ENCODE measurements around the gene MCTP1. TPM values are rescaled to one million over a fixed set of nuclear protein-coding genes. Genes with fewer than 3 reads are reported as not detected.

Gene MCTP1
- total and polyA plus RNA-seq, 9 of the 15 experiments (the other 6 are each of a cell fraction or from before 2014, with no cell fraction given) = 0.04 to 0.93 (median 0.06) TPM; not detected in 4

- POLR2A ChIA-PET = no interaction called here
- no TSS peak for BruUV-seq (replicated peaks)
- TF ChIP-seq NR2C2 (CRISPR knock-in tag; IDR thresholded peaks at IDR 0.05) (no peak), NR2C2 (tag; IDR thresholded peaks at IDR 0.05) (no peak), XRCC3 (IDR thresholded peaks at IDR 0.05) (no peak), TEAD1 (CRISPR knock-in tag; IDR thresholded peaks at IDR 0.05) (no peak)
Measured at GRCh38 chr5:95317687-95318086, 32.8 kb upstream of the MCTP1 start.

GRCh38 chr5:95317085-95317484 is 32.2 kb upstream of the MCTP1 start:
- ChIA-PET CTCF (ENCODE audit: low intra/inter-chr PET ratio) (no interaction called here), POLR2A (no interaction called here)
- DNase-seq (ENCODE audit: extremely low read depth in 1 of 4, low spot score in 3 of 4) = no peak
- Histone ChIP-seq H3K4me1 (replicated peaks in 1 of 2; ENCODE audit: control insufficient read depth in 2 of 2, insufficient read depth in 2 of 2, low read length in 2 of 2) (no peaks in the 10 kb centered on the region), H4K20me1 (replicated peaks; ENCODE audit: control insufficient read depth, insufficient read depth, low read length) (no peaks in the 10 kb centered on the region), H2AFZ (ENCODE audit: low read depth, low read length) (no peak overlapping the region), H3K27me3 (ENCODE audit: control insufficient read depth in 2 of 2, insufficient read depth in 2 of 2, low read length in 2 of 2) (peaks cover 0 to 7% of the 10 kb centered on the region in 2 experiments; a peak in 2 of 5 replicates), H3K9me1 (ENCODE audit: control insufficient read depth, insufficient read depth, low read length) (no peaks in the 10 kb centered on the region), H3K9me3 (replicated peaks; ENCODE audit: control insufficient read depth, insufficient read depth, low read depth, low read length) (no peaks in the 10 kb centered on the region), H3K4me3 (no peak overlapping the region), H3K27ac (ENCODE audit: extremely low read depth, low read depth, low read length) (no peak overlapping the region), H3K79me2 (ENCODE audit: control insufficient read depth, insufficient read depth, low read length) (no peaks in the 10 kb centered on the region), H3K4me2 (ENCODE audit: insufficient read depth, low read length) (no peak overlapping the region), H3K9ac (ENCODE audit: insufficient read depth in 1 of 2, low read depth in 2 of 2, low read length in 2 of 2) (no peak overlapping the region), H3K36me3 (ENCODE audit: control insufficient read depth, insufficient read depth, low read length) (no peaks in the 10 kb centered on the region)
- no peak for FAIRE-seq
- intact Hi-C loops (cut with micrococcal nuclease) (no loop called here), in situ Hi-C loops (cut with MboI) (no loop called here)
- 0% methylated on average over 2 of the region's 2 CpGs for WGBS (ENCODE audit: insufficient coverage, low coverage, missing lambda C conversion rate)
- BruUV-seq (replicated peaks) = no TSS peak
- no peak for ATAC-seq
- TF ChIP-seq RAD21 (CRISPR knock-in tag; conservative IDR thresholded peaks at IDR 0.05 in 1 of 2, IDR thresholded peaks at IDR 0.05 in 1 of 2) (peak; percentile 20 to 57; a peak in 2 of 4 replicates), REST (IDR thresholded peaks at IDR 0.05; ENCODE audit: borderline replicate concordance) (peak; percentile 24; the same call in 1 of the 2 replicates), REST (CRISPR knock-in tag; IDR thresholded peaks at IDR 0.05; ENCODE audit: low read depth) (no peak)

More at GRCh38 chr5:95317687-95318086, 32.8 kb upstream of the MCTP1 start:
- DNase-seq (ENCODE audit: extremely low read depth in 1 of 4, low spot score in 3 of 4) (no peak), ATAC-seq (no peak), FAIRE-seq (no peak)
- intact Hi-C loops (cut with micrococcal nuclease) = no loop called here
- no peaks in the 10 kb centered on the region for H3K79me2 ChIP-seq (ENCODE audit: control insufficient read depth, insufficient read depth, low read length)
- no peaks in the 10 kb centered on the region for H3K4me1 ChIP-seq (replicated peaks in 1 of 2; ENCODE audit: control insufficient read depth in 2 of 2, insufficient read depth in 2 of 2, low read length in 2 of 2)
- H3K36me3 ChIP-seq (ENCODE audit: control insufficient read depth, insufficient read depth, low read length) = no peaks in the 10 kb centered on the region
- H3K9ac ChIP-seq (ENCODE audit: insufficient read depth in 1 of 2, low read depth in 2 of 2, low read length in 2 of 2) = no peak overlapping the region
- CTCF ChIA-PET (ENCODE audit: low intra/inter-chr PET ratio) = no interaction called here
- no peaks in the 10 kb centered on the region for H3K9me3 ChIP-seq (replicated peaks; ENCODE audit: control insufficient read depth, insufficient read depth, low read depth, low read length)
- H3K27ac ChIP-seq (ENCODE audit: extremely low read depth, low read depth, low read length) = no peak overlapping the region
- H3K4me3 ChIP-seq = no peak overlapping the region
- H4K20me1 ChIP-seq (replicated peaks; ENCODE audit: control insufficient read depth, insufficient read depth, low read length) = no peaks in the 10 kb centered on the region
- no peak overlapping the region for H2AFZ ChIP-seq (ENCODE audit: low read depth, low read length)
- H3K9me1 ChIP-seq (ENCODE audit: control insufficient read depth, insufficient read depth, low read length) = no peaks in the 10 kb centered on the region
- no peak overlapping the region for H3K4me2 ChIP-seq (ENCODE audit: insufficient read depth, low read length)
- H3K27me3 ChIP-seq (ENCODE audit: control insufficient read depth in 2 of 2, insufficient read depth in 2 of 2, low read length in 2 of 2) = peaks cover 0 to 7% of the 10 kb centered on the region in 2 experiments; a peak in 2 of 5 replicates
- WGBS (ENCODE audit: insufficient coverage, low coverage, missing lambda C conversion rate) = 0% methylated on average over 4 of the region's 4 CpGs
- in situ Hi-C loops (cut with MboI) = no loop called here
